ENCODE measurements around the gene ADARB2.

Gene ADARB2

DNA sequence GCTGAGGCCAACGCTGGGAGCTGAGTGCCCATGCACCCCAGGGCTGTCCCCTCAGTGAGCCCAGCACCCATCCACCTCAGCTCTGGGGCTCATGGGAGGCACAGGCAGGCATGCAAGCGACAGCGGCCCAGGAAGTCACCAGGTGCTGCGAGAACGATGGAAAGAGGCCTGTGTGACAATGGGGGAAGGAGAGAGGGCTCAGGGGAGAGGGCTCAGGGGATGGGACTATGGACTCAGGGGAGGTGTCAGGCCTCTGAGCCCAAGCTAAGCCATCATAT lies 388.6 kb downstream of the ADARB2 start (continued):
- no peak for TF ChIP-seq ZNF843 (tag by site-specific recombination; IDR thresholded peaks at IDR 0.05)
- TF ChIP-seq ZNF416 (tag by site-specific recombination; IDR thresholded peaks at IDR 0.05) = no peak

GRCh38 chr10:1347962-1348772 lies 389.2 kb downstream of the ADARB2 start:
- H3K36me3 ChIP-seq (ENCODE audit: control insufficient read depth in 2 of 2, insufficient read depth in 1 of 2, low read length in 2 of 2) = no peaks in the 10 kb centered on the region
- H3K4me3 ChIP-seq (ENCODE audit: low read depth, low read length) = no peak overlapping the region
- no peaks in the 10 kb centered on the region for H3K9me3 ChIP-seq (ENCODE audit: control insufficient read depth, insufficient read depth, low read depth, low read length)
- H3K27ac ChIP-seq (ENCODE audit: extremely low read depth, low read depth, low read length) = no peak overlapping the region
- H3K4me1 ChIP-seq (ENCODE audit: control insufficient read depth, insufficient read depth, low read length) = no peaks in the 10 kb centered on the region
- TF ChIP-seq ZNF24 (tag by site-specific recombination; IDR thresholded peaks at IDR 0.05) (no peak), ZNF785 (tag by site-specific recombination; IDR thresholded peaks at IDR 0.05) (no peak), ZFHX2 (tag by site-specific recombination; conservative IDR thresholded peaks at IDR 0.05) (no peak), ZNF37A (tag by site-specific recombination; IDR thresholded peaks at IDR 0.05) (no peak), MZF1 (tag by site-specific recombination; IDR thresholded peaks at IDR 0.05; ENCODE audit: borderline replicate concordance) (no peak), BCL11A (tag by site-specific recombination; IDR thresholded peaks at IDR 0.05; ENCODE audit: low read depth) (no peak), PRDM10 (tag by site-specific recombination; IDR thresholded peaks at IDR 0.05) (no peak), ZNF404 (tag by site-specific recombination; IDR thresholded peaks at IDR 0.05) (no peak)
- TF ChIP-seq, protein P1, sequence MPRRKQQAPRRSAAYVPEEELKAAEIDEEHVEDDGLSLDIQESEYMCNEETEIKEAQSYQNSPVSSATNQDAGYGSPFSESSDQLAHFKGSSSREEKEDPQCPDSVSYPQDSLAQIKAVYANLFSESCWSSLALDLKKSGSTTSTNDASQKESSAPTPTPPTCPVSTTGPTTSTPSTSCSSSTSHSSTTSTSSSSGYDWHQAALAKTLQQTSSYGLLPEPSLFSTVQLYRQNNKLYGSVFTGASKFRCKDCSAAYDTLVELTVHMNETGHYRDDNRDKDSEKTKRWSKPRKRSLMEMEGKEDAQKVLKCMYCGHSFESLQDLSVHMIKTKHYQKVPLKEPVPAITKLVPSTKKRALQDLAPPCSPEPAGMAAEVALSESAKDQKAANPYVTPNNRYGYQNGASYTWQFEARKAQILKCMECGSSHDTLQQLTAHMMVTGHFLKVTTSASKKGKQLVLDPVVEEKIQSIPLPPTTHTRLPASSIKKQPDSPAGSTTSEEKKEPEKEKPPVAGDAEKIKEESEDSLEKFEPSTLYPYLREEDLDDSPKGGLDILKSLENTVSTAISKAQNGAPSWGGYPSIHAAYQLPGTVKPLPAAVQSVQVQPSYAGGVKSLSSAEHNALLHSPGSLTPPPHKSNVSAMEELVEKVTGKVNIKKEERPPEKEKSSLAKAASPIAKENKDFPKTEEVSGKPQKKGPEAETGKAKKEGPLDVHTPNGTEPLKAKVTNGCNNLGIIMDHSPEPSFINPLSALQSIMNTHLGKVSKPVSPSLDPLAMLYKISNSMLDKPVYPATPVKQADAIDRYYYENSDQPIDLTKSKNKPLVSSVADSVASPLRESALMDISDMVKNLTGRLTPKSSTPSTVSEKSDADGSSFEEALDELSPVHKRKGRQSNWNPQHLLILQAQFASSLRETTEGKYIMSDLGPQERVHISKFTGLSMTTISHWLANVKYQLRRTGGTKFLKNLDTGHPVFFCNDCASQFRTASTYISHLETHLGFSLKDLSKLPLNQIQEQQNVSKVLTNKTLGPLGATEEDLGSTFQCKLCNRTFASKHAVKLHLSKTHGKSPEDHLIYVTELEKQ (tag by site-specific recombination; IDR thresholded peaks at IDR 0.05; ENCODE audit: borderline replicate concordance) = no peak
- ChIA-PET CTCF (interaction anchor here (1.1 kb wide), 1 partner anchor 21 kb away, joined by 5 read pairs; no protein-coding TSS in a partner anchor), POLR2A (no interaction called here)

DNA sequence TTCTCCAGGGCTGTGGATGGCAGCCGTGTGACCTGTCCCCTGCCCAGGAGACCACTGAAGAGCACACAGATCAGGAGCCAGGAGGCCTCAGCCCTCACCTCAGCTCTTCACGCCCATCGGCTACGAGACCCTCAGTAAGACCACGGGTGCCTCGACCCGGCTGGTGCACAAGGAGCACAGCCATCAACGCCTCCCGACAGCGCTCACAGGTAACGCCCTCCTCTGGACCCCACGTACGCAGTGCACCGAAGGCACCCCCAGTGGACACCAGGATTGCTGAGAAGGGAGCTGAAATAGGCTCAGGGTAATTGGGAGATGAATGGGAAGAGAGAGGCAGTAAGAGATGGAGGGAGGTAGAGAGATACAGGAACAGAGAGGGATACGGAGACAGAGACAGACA lies 389.8 kb downstream of the ADARB2 start:
- H3K36me3 ChIP-seq (ENCODE audit: control insufficient read depth in 2 of 2, insufficient read depth in 1 of 2, low read length in 2 of 2) = no peaks in the 10 kb centered on the region
- CTCF ChIA-PET = interaction anchor here (1.1 kb wide), 1 partner anchor 21 kb away, joined by 5 read pairs; no protein-coding TSS in a partner anchor
- H3K27ac ChIP-seq (ENCODE audit: extremely low read depth, low read depth, low read length) = no peak overlapping the region
- no peak overlapping the region for H3K4me3 ChIP-seq (ENCODE audit: low read depth, low read length)
- POLR2A ChIA-PET = no interaction called here
- no peaks in the 10 kb centered on the region for H3K4me1 ChIP-seq (ENCODE audit: control insufficient read depth, insufficient read depth, low read length)
- no peaks in the 10 kb centered on the region for H3K9me3 ChIP-seq (ENCODE audit: control insufficient read depth, insufficient read depth, low read depth, low read length)
- no peak for TF ChIP-seq ZNF645 (tag by site-specific recombination; IDR thresholded peaks at IDR 0.05)
- no peak for TF ChIP-seq ZNF558 (tag by site-specific recombination; IDR thresholded peaks at IDR 0.05)
- TF ChIP-seq ATF2 (tag by site-specific recombination; IDR thresholded peaks at IDR 0.05; ENCODE audit: low read depth) = no peak
- TF ChIP-seq ZNF843 (tag by site-specific recombination; IDR thresholded peaks at IDR 0.05) = no peak
- no peak for TF ChIP-seq ZNF707 (tag by site-specific recombination; IDR thresholded peaks at IDR 0.05)
- no peak for TF ChIP-seq ZNF140 (tag by site-specific recombination; IDR thresholded peaks at IDR 0.05)
- no peak for TF ChIP-seq ZXDB (tag by site-specific recombination; IDR thresholded peaks at IDR 0.05)
- TF ChIP-seq PRDM6 (tag by site-specific recombination; IDR thresholded peaks at IDR 0.05) = no peak
- TF ChIP-seq ZNF624 (tag by site-specific recombination; IDR thresholded peaks at IDR 0.05) = no peak
- no peak for TF ChIP-seq ZNF677 (tag by site-specific recombination; IDR thresholded peaks at IDR 0.05)
- no peak for TF ChIP-seq ZNF132 (tag by site-specific recombination; IDR thresholded peaks at IDR 0.05; ENCODE audit: borderline replicate concordance)
